ENCODE results near the gene WASHC4.
A peak's percentile ranks its signal among the peaks of the same experiment; 100 is the strongest.
"Not testable (repeated sequence)": the region's sequence is repeated elsewhere in the genome, so short reads cannot be mapped to it uniquely, and the experiment has no call there.

The WASHC4 gene

GRCh38 chr12:105162174-105162573, 54.6 kb downstream of the WASHC4 start:
- intact Hi-C loops (cut with DNase I): no loop called here
- DNase-seq: no peak

GRCh38 chr12:105164068-105164467, 56.5 kb downstream of the WASHC4 start:
- DNase-seq: no peak
- intact Hi-C loops (cut with DNase I): no loop called here

GRCh38 chr12:105166736-105167135, 59.2 kb downstream of the WASHC4 start:
- DNase-seq: no peak
- intact Hi-C loops (cut with DNase I): no loop called here

- no peak for DNase-seq
- intact Hi-C loops (cut with DNase I): no loop called here
Measured at GRCh38 chr12:105167346-105167745, 59.8 kb downstream of the WASHC4 start.

GRCh38 chr12:105168006-105168405, 60.5 kb downstream of the WASHC4 start:
- intact Hi-C loops (cut with DNase I): no loop called here
- no peak for DNase-seq

DNA sequence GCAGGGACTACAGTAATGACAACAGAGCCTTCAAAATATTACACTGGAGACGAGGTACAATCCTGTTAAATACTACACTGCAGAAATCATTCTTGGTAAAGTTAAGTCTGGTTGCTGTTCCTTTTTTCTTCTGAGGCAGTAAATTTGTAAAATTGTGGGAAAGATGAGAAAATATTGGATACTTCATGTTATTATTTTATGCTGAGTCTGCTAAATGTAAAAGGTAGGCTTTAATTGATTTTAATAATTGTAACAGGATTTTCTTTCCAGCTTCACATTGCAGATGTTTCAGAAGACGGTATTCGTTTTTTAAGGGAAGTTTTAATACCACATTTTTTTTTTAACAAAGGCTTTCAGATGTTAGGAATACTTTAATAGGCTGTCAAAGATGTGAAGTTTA, 62.6 kb downstream of the WASHC4 start:
- intact Hi-C loops (cut with DNase I): no loop called here
- no peak for DNase-seq

- intact Hi-C loops (cut with DNase I): no loop called here
- no peak for DNase-seq
Measured at GRCh38 chr12:105171691-105172436, 64.3 kb downstream of the WASHC4 start.

GRCh38 chr12:105175397-105175990, 68.0 kb downstream of the WASHC4 start:
- DNase-seq: no peak
- intact Hi-C loops (cut with DNase I): no loop called here

GRCh38 chr12:105177208-105177607, 69.7 kb downstream of the WASHC4 start:
- intact Hi-C loops (cut with DNase I): no loop called here

DNA sequence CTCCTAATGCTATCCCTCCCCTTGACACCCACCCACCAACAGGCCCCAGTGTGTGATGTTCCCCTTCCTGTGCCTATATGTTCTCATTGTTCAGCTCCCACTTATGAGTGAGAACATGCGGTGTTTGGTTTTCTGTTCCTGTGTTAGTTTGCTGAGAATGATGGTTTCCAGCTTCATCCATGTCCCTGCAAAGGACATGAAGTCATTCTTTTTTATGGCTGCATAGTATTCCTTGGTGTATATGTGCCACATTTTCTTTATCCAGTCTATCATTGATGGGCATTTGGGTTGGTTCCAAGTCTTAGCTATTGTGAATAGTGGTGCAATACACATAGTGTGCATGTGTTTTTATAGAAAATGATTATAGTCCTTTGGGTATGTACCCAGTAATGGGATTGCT, 71.6 kb downstream of the WASHC4 start:
- intact Hi-C loops (cut with DNase I); DNase-seq: not testable (repeated sequence)

More at GRCh38 chr12:105177208-105177607, 69.7 kb downstream of the WASHC4 start:
- no peak for DNase-seq

DNA sequence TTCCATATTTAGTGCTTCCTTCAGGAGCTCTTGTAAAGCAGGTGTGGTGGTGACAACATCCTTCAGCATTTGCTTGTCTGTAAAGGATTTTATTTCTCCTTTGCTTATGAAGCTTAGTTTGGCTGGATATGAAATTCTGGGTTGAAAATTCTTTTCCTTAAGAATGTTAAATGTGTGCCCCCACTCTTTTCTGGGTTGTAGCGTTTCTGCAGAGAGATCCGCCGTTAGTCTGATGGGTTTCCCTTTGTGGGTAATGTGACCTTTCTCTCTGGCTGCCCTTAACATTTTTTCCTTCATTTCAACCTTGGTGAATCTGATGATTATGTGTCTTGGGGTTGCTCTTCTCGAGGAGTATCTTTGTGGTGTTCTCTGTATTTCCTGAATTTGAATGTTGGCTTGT, 75.9 kb downstream of the WASHC4 start:
- intact Hi-C loops (cut with DNase I): not testable (repeated sequence)

GRCh38 chr12:105183976-105184375, 76.4 kb downstream of the WASHC4 start:
- DNase-seq; intact Hi-C loops (cut with DNase I): not testable (repeated sequence)

More for the DNA sequence above, 75.9 kb downstream of the WASHC4 start:
- not testable (repeated sequence) for DNase-seq

DNA sequence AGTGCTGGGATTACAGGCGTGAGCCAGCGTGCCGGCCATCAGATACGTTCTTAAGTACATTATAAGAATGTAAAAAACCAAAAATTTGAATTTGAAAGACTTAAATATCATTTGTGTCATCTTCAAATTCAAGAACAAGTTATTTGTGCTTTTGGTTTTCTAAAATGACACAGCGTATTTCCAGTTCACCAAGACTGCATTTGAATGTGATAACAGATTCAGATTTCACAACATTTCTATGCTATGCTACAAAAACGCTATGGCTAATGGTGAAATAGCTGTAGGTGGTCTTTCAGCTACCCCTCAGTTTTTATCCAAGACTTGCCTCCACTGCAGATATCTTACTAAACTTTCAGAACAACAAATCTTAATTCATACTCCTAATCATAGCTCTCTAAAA, 81.8 kb downstream of the WASHC4 start:
- DNase-seq: no peak
- intact Hi-C loops (cut with DNase I): no loop called here

GRCh38 chr12:105190530-105190929, 83.0 kb downstream of the WASHC4 start:
- intact Hi-C loops (cut with DNase I): no loop called here
- DNase-seq: no peak

DNA sequence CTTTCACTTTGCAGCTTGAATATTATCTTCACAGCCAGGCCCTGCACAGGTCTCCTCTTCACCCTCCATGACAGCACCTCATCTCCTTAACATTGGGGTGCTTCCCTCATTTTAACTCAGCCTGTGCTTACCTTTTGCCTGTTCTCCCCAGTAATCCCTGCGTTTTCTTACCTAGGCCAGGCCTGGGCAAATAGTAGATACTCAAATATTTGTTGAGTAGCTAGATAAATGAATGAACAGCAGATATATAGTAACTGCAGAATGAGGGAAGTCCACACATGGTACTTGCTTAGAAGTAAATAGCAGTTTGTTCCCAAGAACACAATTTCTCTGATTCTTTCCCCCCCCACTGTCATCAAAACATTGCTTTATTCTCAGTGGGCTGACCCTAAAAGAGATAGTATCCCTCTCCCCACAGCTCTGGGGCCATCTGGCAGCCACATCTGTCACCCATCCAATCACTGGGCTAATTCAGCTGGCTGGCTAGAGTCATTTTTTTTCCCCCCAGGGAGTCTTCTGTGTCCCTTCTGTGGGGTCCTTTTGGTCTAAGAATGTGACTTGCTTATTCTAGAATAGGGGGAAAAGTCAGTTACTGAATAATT, 85.2 kb downstream of the WASHC4 start:
- peak in 2 of 10 donors; percentile 27 to 85 for DNase-seq
- intact Hi-C loops (cut with DNase I): no loop called here

DNA sequence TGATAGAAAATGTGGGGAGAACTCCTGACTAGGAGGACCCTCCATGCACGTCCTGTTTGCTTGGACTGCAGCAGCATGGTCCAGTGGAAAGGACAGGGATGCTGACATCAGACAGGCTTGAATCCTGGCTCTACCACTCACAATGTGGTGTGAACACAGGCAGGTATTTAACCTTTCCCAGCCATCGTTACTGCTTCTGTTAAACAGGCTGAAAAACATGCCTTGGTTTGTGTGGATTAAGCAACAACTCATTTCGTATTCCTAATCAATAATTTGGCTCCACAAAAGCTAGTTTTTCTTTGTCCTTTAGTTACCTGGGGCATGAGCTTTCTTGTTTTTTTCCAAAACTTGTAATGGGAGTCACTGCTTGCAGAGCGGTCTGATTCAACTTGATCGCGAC, 87.4 kb downstream of the WASHC4 start:
- intact Hi-C loops (cut with DNase I): no loop called here
- DNase-seq: no peak

DNA sequence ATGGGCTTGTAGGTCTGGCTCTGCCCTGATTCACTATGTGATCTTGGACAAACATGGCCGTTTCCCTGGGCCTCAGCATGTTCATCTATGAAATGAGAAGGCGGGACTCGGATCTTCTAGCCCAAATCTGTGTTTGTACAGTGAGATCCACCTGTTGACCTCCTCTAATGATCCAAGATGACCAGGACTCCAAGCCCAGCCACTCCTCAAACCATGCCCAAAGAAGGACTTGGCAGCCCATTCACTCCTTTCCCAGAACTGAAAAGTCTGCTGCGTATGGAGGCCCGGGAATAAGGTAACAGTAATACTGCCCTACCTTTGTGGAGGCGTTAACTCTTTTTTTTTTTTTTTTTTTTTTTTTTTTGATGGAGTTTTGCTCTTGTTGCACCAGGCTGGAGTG, 88.6 kb downstream of the WASHC4 start:
- intact Hi-C loops (cut with DNase I): no loop called here
- no peak for DNase-seq

GRCh38 chr12:105198961-105199360, 91.4 kb downstream of the WASHC4 start:
- DNase-seq: peak in 3 of 10 donors; percentile 18 to 86 (median 79)
- intact Hi-C loops (cut with DNase I): no loop called here

DNA sequence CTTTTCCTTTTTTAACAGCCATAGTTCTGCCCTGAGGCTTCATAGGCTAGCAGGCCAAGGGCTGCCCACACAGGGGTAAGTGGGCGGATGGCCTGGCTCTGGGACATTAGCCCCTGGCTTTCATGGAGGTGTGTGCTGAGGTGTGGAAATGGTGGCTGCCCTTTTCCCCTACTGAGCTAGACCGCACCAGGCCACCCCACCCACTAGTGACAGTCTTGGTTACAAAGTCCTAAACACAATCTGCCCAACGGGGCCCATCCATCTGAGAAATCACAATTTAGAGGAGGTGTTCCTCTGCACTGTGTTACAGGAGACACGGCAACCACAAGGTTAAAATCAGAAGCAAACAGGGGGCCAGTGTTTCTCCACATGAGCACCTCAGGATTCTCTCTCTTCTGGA, 92.9 kb downstream of the WASHC4 start:
- intact Hi-C loops (cut with DNase I): no loop called here
- DNase-seq: no peak

- DNase-seq: no peak
- intact Hi-C loops (cut with DNase I): no loop called here
Measured at GRCh38 chr12:105201299-105201698, 93.8 kb downstream of the WASHC4 start.

DNA sequence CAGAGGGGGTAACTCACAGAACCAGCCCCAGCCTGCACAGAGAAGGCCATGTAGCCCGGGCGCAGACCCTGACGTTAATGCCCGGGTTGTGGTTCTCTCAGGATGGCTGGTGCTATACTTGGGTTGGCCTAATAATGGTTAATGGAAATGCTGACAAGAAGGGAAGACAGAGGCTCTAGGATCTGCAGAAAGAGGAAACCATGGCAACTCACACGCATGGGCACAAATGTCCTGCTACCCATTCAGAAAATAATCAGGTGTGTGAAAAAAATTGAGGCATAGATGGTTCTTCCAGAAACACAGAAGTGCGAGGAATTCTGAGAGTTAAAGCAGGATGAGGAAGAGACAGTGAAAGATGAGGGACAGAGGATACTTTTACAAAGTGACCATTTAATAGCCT, 94.7 kb downstream of the WASHC4 start:
- intact Hi-C loops (cut with DNase I): no loop called here

GRCh38 chr12:105204127-105204526, 96.6 kb downstream of the WASHC4 start:
- intact Hi-C loops (cut with DNase I): no loop called here
- DNase-seq: no peak

More for the DNA sequence above, 94.7 kb downstream of the WASHC4 start:
- no peak for DNase-seq
